Hypothalamus (tissue), 51 donors: ENCODE results near the gene EGLN1.
"Not testable (repeated sequence)": the region's sequence is repeated elsewhere in the genome, so short reads cannot be mapped to it uniquely, and the experiment has no call there.

ENCODE experiments used
- DNase-seq, 51 donors: peaks; one replicate each; lab custom pipeline; 2025; lab: John Stamatoyannopoulos, UW

Gene EGLN1

GRCh38 chr1:231421971-231422797 lies at the start of gene EGLN1:
Gene EGLN1 (minus strand): TSS chr1:231422287. CDS start chr1:231421888, 399 bp downstream.
- peak; percentile 34 to 92 (median 74) for DNase-seq

- not testable (repeated sequence) for DNase-seq
Observed at GRCh38 chr1:231471500-231471899, 49.4 kb upstream of the EGLN1 start.

GRCh38 chr1:231471027-231471426 lies 48.9 kb upstream of the EGLN1 start:
- not testable (repeated sequence) for DNase-seq

GRCh38 chr1:231467986-231468385 lies 45.9 kb upstream of the EGLN1 start:
- DNase-seq, result peak in 1 of 51 donors; percentile 36

- DNase-seq, result no peak
Observed at GRCh38 chr1:231465051-231465450, 43.0 kb upstream of the EGLN1 start.

- no peak for DNase-seq
Observed at GRCh38 chr1:231463541-231463940, 41.5 kb upstream of the EGLN1 start.

GRCh38 chr1:231460614-231461013 lies 38.5 kb upstream of the EGLN1 start:
- no peak for DNase-seq

- DNase-seq, result not testable (repeated sequence)
Observed at GRCh38 chr1:231459438-231459837, 37.4 kb upstream of the EGLN1 start.

- not testable (repeated sequence) for DNase-seq
Observed at GRCh38 chr1:231457956-231458355, 35.9 kb upstream of the EGLN1 start.

- not testable (repeated sequence) for DNase-seq
Observed at GRCh38 chr1:231454133-231454532, 32.0 kb upstream of the EGLN1 start.

GRCh38 chr1:231446138-231446537 lies 24.1 kb upstream of the EGLN1 start:
- no peak for DNase-seq

GRCh38 chr1:231444059-231444458 lies 22.0 kb upstream of the EGLN1 start:
- no peak for DNase-seq

GRCh38 chr1:231443363-231443762 lies 21.3 kb upstream of the EGLN1 start:
- DNase-seq, result no peak

GRCh38 chr1:231442735-231443134 lies 20.6 kb upstream of the EGLN1 start:
- DNase-seq, result no peak

GRCh38 chr1:231432996-231433395 lies 10.9 kb upstream of the EGLN1 start:
- DNase-seq, result no peak

GRCh38 chr1:231431665-231432415 lies 9.8 kb upstream of the EGLN1 start:
- DNase-seq, result no peak

- DNase-seq, result not testable (repeated sequence)
Observed at GRCh38 chr1:231430678-231431352, 8.7 kb upstream of the EGLN1 start.

- no peak for DNase-seq
Observed at GRCh38 chr1:231428377-231428776, 6.3 kb upstream of the EGLN1 start.

- no peak for DNase-seq
Observed at GRCh38 chr1:231424950-231425805, 3.1 kb upstream of the EGLN1 start.

- DNase-seq, result no peak
Observed at GRCh38 chr1:231423648-231424047, 1.6 kb upstream of the EGLN1 start.
